Measurements from ENCODE around the gene SPATA9.

Gene SPATA9

GRCh38 chr5:95619514-95620029 lies 63.2 kb downstream of the SPATA9 start:
- no peak for DNase-seq (ENCODE audit: low read depth)

- no peak for DNase-seq (ENCODE audit: low read depth)
Measured at GRCh38 chr5:95619096-95619495, 63.7 kb downstream of the SPATA9 start.

GRCh38 chr5:95617057-95617456 lies 65.7 kb downstream of the SPATA9 start:
- no peak for DNase-seq (ENCODE audit: low read depth)

- DNase-seq (ENCODE audit: low read depth), result no peak
Measured at GRCh38 chr5:95615164-95615467, 67.7 kb downstream of the SPATA9 start.

DNA sequence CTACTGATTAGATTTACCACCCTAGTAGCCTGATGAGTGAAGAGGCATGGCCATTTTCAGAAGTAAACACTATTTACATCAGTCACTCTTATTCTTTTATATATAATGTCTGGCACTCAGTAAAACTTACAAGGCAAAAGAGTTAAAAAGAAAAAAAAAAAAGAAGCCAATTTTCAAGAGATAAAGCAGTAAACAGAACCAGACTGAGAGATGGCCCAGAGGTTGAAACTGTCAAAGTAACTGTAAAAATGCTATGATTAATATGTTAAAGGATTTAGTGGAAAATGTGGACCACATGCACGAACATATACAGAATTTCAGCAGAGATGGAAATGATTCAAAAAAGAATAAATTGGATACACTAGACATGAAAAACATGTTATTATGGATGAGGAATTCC lies 69.3 kb downstream of the SPATA9 start:
- DNase-seq (ENCODE audit: low read depth), result no peak

DNA sequence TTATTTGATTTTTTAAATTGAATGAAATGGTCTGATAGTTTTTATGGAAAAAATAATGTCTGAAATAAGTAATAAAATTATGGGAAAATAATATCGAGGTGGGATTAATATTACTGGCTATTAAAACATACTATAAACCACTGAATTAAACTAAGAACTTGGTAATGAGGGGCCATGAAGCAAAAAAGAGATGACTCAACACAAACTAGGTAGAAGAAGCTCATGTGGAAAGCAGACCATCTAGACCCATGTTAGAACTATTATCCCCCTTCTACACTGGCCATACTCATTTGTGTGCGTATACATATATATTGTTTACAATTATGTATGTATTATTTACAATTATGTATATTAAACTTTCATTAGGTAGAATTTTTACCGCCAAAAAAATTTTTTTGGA lies 71.4 kb downstream of the SPATA9 start:
- no peak for DNase-seq (ENCODE audit: low read depth)

DNA sequence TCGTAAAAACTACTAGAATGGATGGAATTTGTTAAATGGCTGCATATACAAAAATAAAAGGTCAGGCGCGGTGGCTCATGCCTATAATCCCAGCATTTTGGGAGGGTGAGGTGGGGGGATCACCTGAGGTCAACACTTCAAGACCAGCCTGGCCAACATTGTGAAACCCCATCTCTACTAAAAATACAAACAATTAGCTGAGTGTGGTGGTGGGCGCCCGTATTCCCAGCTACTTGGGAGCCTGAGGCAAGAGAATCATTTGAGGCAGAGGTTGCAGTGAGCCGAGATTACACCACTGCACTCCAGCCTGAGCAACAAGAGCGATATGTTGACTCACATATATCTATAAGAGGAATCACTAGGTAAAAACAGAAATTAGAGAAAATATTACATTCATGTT lies 72.2 kb downstream of the SPATA9 start:
- no peak for DNase-seq (ENCODE audit: low read depth)

GRCh38 chr5:95609711-95610110 lies 73.1 kb downstream of the SPATA9 start:
- DNase-seq (ENCODE audit: low read depth), result no peak

Data from stimulated activated CD8-positive, alpha-beta memory T cell treated with anti-CD3 and anti-CD28 coated beads, Interleukin-12 subunit alpha, Interleukin-12 subunit beta, amount 100 ng/mL, for 4 hours (primary cell).